Stromal cell of bone marrow (primary cell): Measurements from ENCODE around the gene EFHD1.
"Not testable (repeated sequence)": the region's sequence is repeated elsewhere in the genome, so short reads cannot be mapped to it uniquely, and the experiment has no call there.

Experiments
- DNase-seq: peaks from one replicate; pipeline ENCODE4 v3.0.0-alpha.2; 2012; ENCODE audit warnings: low read depth

EFHD1 gene

DNA sequence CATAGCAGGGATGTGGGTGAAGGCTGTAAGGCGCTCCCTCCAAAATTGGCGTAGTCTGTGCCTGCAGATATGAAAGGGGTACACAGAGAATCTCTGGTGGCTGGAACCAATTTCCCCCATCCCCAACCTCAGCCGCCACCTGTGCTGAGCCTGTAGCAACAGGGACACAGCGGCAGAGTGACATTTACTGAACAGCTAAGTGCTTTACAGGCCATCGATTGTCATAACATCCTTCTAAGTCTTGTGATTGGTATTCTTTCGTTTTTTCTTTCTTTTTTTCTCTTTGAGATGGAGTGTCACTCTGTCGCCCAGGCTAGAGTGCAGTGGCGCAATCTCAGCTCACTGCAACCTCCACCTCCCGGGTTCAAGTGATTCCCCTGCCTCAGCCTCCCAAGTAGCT lies 12.2 kb upstream of the EFHD1 start:
- no peak for DNase-seq

DNA sequence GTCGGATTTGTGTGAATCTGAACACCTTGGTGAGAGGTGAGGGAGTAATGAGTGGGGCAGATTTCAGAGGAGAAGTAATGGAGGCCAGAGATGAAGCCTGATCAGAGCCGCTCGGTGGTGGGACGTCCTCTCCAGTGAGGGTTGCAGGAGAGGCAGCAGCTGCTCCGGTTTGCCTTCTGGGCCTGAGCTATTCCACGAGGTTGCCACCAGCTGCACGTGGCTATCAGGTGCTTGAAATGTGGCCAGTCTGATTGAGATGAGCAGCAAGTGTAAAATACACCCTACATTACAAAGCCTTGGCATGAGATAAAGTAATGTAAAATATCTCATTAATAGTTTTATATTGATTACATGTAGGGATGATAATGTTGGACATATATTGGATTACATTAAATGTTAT lies 10.8 kb upstream of the EFHD1 start:
- DNase-seq = no peak

DNA sequence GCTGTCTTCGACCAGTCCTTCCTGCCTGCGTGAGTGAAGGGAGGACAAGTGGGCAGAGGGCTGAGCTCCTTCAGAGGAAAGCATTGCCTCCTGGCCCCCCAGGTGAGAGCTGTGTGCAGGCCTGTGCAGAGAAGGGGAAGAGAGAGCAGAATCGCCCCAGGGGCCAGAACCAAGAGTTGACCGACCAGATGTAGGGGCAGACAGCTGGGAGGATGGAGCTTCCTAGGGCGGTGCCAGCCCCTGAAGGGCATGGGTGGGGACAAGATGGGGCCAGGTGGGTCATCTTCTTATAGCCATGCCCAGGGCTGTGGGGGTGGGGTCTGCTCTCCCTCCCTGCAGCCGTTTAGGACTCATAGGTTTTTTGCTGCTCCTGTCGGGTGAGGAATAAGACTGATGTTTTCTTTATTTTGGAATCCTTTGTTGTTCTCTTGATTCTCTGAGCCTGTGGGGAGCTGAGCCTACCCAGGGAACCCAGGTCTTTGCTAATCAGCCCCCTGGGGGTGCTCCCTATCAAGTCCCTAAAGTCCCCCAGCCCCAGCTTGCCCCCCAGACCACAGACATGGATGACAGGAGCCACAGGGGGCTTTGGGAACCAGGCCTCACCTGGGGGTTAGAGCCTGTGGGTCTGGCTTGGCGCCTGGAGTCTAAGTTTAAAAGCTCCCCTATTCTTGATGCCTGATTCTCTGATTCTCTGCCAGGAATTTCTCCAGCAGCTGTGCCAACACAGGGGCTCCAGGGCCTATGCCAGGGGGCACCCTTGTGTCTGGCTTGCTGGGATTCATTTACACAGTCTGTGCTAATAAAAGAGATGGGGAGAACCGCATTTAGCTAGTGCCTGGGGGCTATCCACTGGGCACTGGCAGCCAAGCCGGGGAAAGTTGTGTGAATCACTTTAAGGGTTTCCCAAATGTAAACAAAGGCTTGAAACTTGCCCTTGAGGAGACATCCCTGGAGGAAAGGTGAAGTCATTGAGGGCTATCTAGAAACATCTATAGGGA lies 9.3 kb upstream of the EFHD1 start:
- no peak for DNase-seq

DNA sequence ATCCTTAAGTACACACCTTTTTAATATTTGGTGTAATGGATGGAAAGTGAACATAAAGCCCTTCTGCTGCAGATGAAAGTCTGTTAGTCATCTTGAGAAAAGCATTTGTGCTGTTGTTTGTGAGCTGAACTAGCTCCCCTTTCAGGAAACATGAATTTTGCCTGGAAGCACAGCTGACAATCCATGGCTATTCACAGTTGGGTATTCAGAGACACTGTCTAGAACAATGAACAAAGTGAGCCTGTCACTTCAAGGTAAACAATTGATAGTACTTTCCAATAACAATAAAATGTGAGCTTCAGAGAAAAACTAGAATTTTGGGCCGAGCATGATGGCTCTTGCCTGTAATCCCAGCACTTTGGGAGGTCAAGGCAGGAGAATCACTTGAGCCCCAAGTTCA lies 6.8 kb upstream of the EFHD1 start:
- no peak for DNase-seq

DNA sequence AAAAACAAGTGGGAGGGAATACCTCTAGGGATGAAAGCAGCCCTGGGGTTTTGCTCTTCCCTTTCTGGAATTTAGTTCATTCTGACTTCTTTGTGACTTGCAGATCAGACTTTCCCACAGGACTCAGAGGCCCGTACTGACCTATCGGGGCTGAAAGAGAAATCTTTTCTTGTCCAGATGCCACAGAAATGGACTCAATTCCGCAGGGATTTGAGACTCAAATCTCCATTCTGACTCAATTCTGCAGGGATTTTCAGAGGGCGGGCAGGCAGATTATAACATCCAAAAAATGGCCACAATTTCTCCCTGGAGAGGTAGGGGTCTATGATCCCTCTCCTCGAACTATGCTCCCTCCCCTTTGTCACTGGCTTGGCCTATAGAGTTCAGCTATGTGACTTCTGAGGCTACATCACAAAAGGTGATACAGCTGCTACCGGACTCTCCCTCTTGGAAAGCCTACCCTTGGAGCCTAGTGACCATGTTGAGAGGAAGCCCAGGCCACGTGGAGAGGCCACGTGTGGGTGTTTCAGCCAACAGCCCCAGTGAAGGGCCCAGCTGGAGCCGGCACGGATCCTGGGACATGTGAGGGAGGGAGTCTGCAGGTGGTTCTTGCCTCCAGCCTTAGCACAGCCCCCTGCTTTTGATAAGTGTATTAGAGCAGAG lies 4.8 kb upstream of the EFHD1 start:
- DNase-seq = no peak

DNA sequence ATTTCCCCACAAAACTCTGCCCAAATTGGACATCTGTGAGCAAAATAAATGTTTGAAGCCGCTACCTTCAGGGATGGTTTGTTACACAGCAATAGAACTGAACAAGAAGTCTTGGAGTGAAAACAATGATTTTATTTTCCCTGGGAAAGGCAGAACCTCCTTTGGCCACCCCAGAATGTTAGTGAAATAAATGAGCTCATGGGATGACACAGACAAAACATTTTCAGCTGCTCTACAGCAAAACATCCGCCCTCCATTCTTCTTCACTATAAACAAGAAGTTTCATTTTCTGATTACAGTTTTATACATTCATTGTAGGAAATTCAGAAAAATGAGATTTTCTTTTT lies 4.3 kb upstream of the EFHD1 start:
- DNase-seq = no peak

DNA sequence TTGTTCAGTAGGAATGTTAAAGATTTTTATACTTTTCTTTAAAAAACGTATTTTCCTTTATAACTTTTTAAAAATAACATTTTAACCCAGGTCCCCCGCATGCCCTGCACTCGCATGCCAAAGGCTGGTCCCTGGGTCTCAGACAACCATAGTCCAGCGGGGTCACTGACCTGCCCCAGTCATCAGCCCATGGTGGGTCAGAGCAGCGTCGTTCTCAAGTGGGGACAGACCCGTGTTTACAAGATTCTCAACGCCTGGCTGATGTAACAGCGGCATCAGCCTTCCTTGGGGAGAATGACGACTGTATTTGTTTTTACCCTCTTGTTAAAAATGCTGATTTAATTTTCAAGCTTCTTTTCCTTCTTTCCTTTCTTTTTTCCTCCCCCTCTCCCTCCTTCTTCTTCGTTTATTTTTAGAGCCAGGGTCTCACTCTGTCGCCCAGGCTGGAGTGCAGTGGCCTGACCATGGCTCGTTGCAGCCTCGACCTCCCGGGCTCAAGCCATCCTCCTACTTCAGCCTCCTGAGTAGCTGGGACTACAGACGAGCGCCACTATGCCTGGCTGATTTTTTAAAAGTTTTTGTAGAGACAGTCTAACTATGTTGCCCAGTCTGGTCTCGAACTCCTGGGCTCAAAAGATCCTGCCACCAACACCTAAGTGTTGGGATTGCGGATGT lies 1.0 kb upstream of the EFHD1 start:
- no peak for DNase-seq

DNA sequence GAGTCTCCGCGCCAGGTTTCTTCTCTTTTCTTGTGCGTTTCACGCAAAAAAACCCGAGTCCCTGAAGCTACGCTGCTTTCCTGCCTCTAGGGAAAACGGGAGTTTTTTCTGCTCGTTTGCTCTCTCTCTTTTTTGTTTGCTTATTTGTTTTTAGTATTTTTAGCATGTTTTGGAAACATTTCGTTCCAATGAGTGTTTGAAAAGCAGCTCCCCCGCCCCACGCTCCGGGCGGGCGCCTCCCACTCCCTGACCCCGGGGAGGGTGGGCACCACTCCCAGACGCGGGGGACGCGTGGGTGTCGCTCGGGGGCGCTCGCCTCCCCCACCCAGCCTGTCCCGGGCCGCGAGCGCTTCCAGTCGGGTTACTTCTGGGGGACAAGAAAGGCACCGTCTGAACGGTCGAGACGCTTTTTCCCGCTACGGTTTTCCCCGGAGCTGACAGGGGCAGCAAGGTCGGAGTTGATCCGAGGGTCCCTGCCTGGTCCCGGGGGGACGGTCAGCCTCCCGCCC lies 446 bp upstream of the EFHD1 start:
- no peak for DNase-seq

DNA sequence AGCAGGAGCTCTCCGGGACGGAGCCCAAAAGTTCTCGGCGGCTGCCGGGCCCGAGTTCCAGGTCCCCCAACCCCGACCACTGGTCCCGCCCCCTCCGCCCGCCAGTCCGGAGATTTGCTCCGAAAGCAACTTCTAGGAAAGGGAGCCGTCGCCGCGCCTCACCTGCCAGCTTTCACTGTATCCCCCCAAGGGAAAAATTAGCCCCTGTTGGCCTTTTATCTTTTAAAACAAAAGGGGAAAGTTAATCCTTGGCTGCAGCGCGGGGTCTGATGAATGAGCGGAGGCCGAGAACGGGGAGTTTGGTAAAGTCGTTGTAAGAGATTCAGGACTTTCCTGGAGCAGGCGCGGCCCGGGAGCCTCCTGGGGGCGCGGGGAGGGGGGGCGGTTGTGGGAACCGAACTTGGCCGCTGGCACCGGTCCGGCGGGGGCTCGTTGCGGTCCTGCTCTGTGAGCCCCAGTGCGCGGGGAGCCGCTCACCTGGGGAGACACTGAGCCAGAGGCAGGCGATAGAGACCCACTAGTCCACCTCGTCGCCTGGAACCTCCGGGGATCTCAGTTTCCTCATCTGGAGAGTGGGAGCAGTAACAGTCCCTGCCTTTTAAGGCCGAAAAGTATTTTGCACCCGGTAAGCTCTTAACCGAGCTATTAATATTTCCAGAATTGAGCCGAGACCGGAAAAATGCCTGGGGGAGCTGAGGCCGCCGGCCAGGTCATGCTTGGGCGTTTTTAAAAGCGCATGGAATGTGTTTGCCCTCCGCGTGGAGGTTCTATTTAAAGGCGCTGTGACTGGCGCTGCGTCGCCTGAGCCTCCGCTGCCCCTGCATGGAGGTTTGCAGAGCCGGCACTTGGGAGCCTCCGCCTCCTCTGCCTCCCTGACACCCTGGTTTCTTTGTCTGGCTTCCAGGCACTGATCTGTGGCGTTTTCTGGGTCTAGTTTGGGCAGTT lies 1.1 kb downstream of the EFHD1 start:
- DNase-seq = no peak

DNA sequence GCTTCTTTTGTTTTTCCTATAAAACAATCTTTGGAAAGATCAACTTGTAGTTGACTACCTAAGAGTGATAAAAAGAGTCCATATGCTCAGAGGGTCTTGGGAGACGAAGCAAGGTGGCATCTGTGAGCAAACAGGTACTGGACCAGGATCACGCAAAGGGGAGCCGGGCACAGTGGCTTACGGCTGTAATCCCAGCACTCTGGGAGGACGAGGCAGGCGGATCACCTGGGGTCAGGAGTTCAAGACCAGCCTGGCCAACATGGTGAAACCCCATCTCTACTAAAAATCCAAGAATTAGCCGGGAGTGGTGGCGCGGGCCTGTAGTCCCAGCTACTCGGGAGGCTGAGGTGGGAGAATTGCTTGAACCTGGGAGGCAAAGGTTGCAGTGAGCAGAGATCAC lies 2.0 kb downstream of the EFHD1 start:
- DNase-seq = not testable (repeated sequence)

DNA sequence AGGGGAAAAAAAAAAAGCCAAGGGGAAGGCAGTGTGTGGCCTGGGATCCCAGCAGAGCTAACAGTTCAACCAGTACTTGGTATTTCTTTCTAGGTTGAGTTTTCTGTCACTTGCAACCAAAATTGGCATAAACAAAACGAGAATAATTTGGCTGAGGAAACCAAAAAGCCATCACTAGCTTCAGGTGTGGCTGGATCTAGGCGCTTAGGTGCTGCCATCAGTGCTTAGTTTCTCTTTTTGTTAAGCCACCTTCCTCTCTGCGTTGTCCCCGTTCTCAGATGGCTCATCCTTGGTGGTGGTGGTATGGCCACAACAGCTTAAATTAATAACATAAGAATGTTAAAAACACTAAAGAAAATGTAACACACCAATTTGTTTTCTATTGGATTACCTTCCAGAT lies 2.4 kb downstream of the EFHD1 start:
- DNase-seq = no peak

DNA sequence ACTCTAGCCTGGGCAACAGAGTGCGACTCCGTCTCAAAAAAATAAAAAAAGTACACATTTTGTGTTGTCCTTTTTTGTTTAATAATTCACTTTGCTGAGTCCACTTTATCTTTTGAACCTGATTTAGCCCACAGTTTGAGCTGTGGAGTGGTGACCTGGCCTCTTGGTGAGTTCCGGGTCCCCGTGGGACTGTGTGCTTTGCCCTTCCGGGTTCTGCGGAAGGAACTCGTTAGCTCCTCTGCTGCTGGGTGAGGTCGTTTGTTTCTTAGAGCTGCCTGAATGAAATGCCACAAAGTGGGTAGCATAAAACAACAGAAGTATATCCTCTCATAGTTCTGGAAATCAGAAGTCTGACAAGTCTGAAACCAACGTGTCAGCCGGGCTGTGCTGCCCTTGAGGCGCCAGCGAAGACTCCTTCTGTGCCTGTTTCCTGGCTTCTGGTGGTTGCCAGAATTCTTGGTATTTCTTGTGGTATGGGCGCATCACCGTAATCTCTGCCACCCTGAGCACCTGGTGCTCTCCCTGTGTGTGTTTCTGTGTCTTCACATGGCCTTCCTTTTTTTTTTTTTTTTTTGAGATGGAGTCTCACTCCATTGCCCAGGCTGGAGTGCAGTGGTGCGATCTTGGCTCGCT lies 3.5 kb downstream of the EFHD1 start:
- DNase-seq = no peak

DNA sequence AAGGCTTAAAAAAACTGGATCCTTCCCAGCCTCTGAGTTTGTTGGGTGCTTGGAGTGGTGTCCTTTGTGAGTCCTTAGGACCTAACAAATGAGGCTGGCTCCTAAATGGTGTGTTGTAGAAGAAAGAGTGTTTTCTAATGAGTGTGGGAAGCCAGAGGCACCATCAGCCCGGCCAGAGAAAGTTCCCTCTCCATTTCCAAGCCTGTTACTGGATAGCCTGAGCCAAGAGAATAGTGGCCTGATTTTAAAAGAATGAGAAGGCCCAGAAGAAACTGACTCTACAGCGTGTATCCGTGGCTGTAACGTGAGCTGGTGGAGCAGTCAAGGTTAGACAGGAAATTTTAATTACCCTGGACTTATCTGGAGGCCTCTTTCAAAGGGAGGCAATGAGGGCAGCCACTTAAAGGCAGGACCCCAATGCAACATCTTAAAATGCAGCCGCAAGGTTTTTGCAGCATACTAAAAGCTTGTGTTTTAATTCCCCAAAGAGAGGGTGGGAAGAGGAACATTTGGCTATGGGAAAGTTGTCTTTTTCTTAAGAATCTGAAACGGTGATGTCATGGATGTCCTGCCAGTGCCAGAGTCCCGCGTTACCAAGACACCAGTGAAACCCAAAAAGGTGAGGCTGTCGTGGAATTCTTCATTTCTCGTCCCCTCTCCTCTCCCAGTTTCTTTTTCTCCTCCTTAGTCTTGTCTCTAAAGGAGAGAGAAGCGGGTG lies 4.6 kb downstream of the EFHD1 start:
- DNase-seq = no peak

DNA sequence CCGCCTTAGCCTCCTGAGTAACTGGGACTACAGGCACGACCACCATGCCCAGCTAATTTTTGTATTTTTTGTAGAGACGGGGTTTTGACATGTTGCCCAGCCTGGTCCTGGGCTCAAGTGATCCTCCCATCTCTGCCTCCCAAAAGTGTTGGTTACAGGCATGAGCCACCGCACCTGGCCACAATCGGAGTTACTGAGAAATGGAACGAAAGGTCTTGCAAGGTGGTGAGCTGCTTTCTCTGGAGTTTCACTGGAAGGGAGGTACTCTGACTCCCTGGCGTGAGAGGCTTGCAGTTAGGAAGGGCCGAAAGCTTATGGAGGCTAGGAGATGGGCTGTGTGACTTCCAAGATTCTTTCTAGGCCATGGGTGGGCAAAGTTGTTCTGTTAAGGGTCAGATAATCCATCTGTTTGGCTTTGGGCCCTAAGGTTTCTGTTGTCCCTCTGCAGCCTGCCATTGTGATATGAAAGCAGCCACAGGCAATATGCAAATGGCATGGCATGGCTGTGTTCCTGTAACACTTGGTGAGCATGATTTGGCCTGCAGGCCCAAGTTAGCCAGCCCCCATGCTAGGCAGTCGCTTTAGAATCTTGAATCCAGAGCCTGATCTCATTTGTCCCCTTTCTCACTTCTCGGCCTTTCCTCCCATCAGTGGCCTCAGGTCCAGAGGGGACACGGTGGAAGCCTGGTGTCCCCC lies 7.9 kb downstream of the EFHD1 start:
- no peak for DNase-seq

DNA sequence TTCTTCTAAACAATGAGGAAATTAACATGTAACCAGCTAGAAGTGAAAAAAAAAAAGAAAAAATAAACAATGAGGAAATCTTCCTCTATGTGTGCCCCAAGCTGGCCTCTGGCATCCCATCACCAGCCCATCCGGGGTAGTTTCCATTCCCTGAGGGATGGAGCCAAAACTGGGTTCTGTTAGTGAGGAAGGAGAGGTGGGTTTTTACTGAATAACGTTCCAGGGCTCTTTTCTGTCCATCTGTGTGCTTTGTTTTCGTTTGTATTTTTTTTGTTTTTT lies 9.7 kb downstream of the EFHD1 start:
- DNase-seq = no peak

DNA sequence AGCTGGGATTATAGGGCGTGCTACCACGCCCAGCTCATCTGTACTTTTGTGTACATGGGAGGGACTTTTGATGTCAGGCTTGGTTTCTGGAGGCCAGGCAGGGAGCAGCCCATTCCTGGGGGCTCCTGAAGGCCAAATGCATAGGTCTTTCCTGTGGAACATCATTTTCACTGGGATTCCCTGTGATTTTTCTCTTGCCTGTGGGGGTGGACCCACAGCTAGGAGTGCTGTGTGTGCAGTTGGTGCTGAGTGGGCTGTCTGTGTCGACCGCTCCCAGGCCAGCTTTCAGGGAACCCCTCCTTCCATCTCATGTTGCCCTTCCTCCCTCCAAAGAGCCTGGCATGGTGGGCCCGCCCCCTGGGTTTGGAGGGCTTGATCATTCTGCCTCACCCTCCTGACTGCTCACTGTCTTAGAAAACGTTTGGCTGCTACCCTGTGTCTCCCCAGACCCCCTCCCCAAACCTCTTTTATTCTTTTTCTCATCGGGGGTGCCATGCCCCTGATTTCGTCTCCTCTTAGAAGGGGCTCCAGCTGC lies 10.5 kb downstream of the EFHD1 start:
- DNase-seq = no peak

DNA sequence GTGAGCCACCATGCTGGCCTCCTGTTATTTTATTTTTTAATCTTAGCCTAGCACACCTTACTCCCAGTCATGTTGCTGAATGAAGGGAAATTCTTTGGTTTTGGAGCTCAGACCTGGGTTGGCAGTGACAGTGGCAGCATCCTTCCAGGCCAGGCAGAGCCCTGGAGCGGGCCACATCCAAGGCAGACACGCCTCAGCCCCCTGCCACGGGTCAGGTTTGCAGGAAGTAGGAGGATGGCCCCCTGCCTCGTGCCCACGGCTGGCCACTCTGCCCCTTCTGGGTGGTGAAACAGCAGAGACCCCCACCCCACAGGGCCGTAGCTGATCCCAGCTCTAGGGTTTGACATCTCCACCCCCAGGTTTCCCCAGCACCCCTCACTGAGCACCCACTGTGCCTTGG lies 11.7 kb downstream of the EFHD1 start:
- no peak for DNase-seq

DNA sequence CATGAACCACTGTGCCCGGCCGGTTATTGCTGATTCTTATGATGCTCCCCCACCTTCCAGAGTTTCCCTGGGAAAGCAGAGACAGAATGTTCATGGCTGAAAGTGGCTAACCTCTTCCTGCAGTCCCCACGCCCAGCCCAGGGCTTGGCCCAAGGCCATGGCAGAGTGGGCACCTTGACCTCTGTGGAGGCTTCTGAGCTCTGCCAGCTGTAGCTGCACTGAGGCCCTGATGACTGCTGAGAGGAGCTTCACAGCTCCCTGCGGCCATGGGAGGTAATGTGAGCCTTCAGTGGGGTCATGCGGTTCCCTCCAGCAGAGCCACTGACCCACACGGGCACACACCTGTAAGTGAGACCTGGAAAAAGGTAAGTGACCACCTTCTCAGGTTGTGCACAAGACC lies 13.3 kb downstream of the EFHD1 start:
- DNase-seq = no peak

DNA sequence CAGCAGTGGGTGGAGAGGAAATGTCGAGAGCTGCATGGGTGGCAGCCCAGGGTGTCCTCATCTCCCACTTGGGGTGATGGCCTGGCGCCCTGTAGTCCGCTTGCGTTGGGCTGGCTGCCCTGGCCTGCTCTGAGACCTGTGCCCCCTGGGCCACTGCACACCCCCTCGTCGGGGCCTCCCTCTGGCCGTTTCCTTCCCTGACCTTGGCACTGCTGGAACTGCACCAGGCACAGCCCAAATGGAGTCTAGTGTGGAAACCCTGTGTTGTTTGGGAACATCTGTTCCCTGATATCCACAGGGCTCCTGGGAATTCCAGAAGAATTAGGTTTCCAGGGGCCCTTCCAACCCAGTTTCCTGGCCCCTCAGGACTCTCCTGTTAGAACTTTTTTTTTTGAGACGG lies 13.9 kb downstream of the EFHD1 start:
- DNase-seq = no peak

DNA sequence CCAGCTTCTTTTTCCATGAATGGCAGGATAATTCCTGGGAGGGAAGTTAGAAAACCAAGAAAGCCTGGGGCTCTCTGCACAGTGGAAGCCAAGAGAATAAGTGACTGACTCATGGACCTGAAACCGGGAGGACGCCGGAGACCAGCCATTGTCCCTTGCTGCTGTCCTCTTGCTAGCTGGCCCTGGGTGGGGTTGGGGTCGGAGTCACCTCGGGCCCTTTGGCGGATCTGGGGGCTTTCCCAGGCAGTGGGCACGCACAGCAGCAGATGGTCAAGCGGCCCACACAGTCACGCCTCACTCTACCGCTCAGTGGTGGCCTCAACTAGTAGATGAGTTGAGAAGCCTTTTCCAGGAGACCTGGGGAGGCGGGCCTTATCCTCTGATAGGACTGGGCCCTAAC lies 15.6 kb downstream of the EFHD1 start:
- DNase-seq = no peak
